Stimulated activated CD8-positive, alpha-beta memory T cell treated with anti-CD3 and anti-CD28 coated beads, Interleukin-15, amount 100 ng/mL, for 4 hours (primary cell): Measurements from ENCODE around the gene MARCHF10.

ENCODE experiments used
- DNase-seq, 2 donors: peaks; one replicate each; pipeline ENCODE4 v3.0.0-alpha.2; 2020; ENCODE audit warnings: low read depth in 2 of 2

MARCHF10 gene

DNA sequence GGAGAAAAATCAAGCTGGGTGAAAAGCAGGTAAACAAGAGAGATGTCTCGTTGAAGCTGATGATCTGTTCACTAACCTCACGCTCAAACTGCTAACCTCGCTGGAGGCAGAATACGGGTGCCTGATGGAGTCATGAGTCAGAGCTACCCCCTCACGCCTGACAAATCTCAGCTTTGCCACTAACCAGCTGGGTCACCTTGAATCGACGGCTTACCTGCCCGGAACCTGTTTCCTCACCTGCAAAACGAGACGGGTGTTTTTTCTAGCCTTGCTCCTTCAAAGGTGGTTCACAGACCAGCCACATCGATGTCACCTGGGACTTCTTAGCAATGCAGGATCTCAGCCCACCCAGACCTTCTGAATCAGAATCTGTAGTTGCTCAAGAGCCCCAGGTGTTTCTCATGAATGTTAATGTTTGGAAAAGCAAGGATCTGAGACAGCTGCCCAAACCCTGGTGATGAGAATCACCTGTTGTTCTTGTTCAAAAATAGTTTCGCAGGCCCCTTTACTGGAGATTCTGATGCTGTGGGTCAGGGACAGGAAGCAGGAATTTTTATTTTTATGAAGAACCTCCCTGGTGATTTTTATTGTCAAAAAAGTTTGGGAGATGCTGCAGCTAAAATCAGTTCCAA lies 56.9 kb downstream of the MARCHF10 start:
- DNase-seq: no peak

DNA sequence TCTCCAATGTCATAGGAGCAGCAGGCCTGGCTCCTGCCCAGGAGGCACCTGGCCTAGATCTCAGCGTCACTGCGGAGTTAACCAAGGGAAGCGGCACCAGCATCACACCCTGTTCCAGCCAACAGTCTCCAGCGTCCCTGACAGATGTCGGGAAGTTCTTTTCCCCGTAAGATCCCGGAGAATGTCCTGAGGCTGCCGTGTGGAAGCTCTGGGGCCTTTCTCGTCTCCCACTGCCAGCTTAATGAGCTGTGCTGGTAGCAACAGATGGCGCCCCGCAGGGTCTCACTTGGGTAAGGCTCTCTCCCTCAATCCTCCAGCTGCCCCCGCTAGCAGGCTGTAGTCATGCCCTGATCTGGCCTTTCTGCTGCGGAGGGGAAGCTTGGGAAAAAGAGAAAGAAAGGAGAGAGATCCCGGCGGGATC lies 57.5 kb downstream of the MARCHF10 start:
- no peak for DNase-seq

- no peak for DNase-seq
These were observed 58.2 kb downstream of the MARCHF10 start for GRCh38 chr17:62749926-62750325.

GRCh38 chr17:62746941-62747340 lies 61.2 kb downstream of the MARCHF10 start:
- no peak for DNase-seq

DNA sequence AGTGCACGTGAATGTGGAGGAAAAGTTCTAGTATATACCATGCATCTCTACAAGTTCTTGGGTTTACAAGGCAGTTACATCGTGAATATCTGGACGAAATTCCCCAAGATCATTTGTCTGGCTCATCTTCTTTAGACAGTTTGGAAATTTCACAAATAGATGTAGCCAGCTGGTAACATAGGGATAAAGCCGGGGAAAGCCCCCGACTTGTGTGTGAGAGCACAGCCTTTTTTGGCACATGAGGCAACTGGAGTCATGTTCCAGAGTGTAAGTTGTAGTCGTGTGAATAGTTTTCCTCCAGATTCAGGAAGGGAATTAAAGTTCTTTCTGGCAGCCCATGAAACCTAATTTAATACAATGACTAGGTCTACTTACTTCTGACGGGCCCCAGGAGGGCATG lies 62.3 kb downstream of the MARCHF10 start:
- DNase-seq: no peak

GRCh38 chr17:62744259-62744658 lies 63.9 kb downstream of the MARCHF10 start:
- no peak for DNase-seq

DNA sequence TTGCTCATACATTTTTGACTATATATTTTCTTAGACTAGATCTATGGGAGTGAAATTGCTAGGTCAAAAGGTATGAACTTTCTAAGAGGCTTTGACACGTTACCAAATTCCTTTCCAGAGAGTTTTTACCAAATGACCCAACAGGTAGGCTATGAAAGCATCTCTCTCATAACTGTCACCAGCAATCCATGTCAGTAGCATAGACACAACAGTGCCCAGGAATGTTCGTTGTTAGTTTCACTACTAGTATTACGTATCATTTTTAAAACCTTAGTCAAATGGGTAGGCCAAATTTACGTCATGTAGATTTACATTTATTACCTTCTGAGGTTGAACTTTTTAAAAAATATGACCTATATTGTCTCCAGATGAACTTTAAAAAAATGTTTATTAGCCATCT lies 66.8 kb downstream of the MARCHF10 start:
- DNase-seq: no peak

- DNase-seq: no peak
These were observed 68.3 kb downstream of the MARCHF10 start for GRCh38 chr17:62739645-62740388.

DNA sequence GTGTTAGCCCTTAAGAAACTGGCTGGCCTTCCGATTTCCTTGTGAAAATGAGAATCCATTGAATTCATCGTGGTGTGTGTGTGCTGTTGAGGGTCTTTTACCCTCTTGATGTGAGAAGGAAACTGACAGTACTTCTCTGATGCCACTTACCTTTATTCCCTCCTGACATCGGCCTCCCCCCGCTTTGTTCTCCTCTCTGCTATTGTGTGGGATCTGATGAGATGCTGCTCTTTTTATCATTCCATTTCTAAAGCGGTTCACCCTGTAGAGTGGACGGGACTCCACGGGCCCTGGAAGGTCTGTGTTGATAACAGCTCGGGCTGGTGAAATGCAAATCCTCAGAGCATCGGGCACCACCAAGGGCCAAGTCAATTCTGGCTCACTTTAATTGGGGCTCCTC lies 69.8 kb downstream of the MARCHF10 start:
- no peak for DNase-seq

- no peak for DNase-seq
These were observed 70.6 kb downstream of the MARCHF10 start for GRCh38 chr17:62737513-62737912.

GRCh38 chr17:62735044-62735651 lies 73.0 kb downstream of the MARCHF10 start:
- no peak for DNase-seq

GRCh38 chr17:62732125-62732524 lies 76.0 kb downstream of the MARCHF10 start:
- no peak for DNase-seq

DNA sequence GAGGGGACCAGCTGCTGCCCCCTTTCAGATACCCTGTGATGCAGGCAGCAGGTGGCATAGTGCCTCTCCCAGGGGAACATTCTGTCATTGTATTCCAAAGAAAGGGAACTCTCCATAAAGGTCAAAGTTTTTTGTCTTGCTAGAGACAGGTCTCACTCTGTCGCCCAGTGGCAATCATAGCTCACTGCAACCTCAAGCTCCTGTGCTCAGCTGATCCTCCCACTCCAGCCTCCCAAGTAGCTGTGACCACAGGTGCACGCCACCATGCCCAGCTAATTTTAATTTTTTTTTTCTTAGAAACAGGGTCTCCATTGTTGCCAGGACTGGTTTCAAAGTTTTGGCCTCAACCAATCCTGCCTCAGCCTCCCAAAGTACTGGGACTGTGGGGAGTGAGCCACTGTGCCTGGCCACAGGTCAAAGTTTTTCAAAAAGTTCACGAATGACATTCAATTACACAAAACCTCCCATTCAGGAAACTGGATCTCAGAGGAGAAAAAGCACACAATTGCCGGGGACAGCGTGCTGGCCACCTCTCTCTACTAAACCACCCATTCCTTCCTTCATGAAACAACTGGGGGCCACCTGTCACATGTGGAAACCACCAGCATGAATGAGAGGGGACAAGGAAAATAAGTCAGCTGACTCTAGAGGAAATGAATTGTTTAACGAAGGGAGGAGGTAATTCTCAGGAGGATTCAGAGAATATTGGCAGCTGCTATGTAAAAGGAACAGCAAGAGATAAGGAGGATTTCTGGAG lies 80.0 kb downstream of the MARCHF10 start:
- no peak for DNase-seq

DNA sequence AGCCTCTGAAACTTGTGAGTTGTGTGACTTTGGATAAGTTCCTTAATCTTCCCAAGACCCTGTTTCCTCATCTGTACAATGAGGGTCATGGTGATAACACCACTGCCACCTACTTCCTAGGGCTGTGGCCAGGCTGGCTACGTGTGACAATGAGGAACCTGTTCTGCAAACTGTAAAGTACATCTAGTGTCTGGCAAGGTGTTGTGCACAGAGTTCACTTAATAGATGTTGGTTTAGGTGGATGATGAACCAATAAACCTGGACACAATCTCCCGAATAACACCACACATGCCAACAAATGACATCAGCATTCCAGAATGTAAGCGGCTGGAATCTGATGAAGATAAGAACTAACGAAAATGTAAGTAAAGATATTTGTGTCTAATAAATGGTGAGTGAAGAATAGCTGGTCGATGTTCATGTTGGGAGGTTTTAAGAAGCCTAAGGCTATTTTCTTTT lies 82.3 kb downstream of the MARCHF10 start:
- no peak for DNase-seq

DNA sequence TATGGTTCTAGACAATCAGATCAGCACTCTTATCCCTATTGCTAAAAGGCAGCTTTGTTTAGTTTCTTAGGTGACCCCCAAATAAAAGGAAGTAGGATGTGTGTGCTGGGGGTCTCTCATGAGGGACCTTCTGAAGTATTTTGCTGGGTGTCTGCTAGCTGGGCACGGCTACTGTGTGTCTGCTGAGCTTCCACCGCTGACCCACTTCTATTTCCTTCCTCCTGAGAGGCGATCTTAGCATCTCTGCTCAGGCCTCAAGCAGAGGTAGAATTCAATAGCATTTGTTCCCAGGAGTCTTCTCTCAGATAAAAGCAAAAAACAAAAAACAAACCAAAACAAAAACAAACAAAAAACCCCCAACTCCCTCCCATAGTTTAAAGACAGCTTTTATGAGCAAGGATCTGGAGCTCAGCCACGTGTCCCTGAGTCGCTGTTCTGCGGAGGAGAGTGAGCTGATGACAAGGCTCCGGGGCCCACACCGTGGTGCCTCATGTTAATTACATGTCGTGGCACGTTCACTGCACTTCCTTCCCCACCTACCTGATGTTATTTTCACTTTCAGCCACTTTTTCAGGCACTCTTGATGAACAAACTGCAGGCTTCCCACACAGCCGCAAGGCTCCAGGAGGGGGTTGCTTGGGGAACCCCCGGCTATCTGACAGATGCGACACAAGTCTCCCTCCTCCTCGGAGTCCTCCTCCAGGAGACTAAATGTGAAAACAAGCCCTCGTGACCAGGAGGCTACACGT lies 83.5 kb downstream of the MARCHF10 start:
- DNase-seq: peak; percentile 66 to 75

DNA sequence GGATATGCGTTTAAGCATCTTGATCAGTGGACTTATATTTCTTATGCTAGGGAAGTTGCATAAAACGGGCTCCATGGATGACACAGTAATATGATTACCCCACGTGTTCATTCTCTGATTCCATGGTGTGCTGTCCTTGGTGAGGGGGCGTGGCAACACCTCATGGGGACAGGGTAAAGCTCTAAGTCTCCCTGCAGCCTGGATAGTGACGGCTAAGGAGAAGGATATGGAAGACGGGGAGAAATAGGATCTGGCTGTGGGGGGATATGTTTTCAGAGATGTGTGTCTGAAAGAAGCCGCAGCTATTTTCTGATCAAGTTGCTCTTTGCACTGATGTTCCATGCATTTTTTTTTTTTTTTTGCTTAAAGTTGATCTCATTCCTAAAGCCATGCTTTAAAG lies 84.3 kb downstream of the MARCHF10 start:
- DNase-seq: no peak

- no peak for DNase-seq
These were observed 85.5 kb downstream of the MARCHF10 start for GRCh38 chr17:62722625-62723024.

DNA sequence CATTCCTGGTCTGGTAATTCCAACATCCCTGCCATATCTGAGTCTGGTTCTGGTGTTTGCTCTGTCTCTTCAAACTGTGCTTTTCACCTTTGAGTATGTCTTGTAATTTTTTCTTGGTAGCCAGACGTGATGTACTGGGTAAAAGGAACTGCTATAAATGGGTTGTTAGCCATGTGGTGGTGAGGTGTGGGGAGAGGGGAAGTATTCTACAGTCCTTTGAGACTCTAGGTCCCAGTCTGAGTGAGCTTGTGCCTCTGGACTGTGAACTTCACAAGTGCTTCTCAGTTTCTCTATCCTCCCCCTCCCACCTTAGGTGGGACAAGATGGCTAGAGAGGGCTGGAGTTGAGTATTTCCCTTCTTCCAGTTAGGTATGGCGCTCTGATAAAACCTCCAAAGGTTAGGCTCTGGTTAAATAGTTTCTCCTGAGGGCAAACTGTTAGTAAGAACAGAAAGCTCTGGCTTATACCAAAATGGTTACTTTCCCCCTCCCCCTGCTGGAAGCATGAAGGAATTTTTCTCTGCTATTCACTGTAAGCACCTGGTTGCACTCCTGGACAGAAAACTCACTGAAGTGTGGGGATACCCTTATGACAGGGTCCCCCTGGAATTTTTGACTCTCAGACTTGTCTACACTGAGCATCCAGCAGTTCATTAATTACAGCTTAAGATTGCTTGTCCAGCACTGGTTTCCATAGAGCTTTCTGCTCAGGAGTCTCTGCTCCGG lies 87.8 kb downstream of the MARCHF10 start:
- DNase-seq: no peak

GRCh38 chr17:62719586-62719985 lies 88.5 kb downstream of the MARCHF10 start:
- no peak for DNase-seq

GRCh38 chr17:62718429-62718828 lies 89.7 kb downstream of the MARCHF10 start:
- no peak for DNase-seq

DNA sequence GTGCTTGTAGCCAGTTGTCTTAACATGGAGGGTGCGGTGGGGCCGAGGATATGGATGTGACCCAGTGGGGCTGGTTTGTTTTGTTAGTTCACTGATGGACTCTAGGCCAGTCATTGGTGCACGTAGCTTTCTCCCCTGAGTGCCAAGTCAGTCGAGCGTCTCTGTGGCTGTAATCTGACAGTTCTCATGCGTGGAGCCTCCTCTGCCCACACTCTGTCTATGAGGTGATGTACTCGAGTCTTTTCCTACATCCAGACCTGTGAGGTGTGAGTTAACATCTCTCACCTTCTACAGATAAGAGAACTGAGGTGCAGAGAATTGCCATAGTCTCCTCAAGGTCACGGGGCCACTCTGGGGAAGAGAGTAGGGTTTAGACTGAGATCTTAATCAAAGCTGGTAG lies 90.2 kb downstream of the MARCHF10 start:
- no peak for DNase-seq
